HG02852 (cell line): ENCODE measurements around the gene FCSK.
"Not testable (repeated sequence)": the region's sequence is repeated elsewhere in the genome, so short reads cannot be mapped to it uniquely, and the experiment has no call there.

Experiments
- ATAC-seq: cut with Tn5 transposase; IDR thresholded peaks from one replicate; pipeline ENCODE4 v1.9.1; 2021; ENCODE audit warnings: mild to moderate bottlenecking, moderate library complexity; ENCODE audit not compliant: unreplicated experiment

Gene FCSK

GRCh38 chr16:70522216-70523075, 68.1 kb downstream of the FCSK start:
- no peak for ATAC-seq

- peak; percentile 52 for ATAC-seq
Observed at GRCh38 chr16:70523076-70523742, 68.8 kb downstream of the FCSK start, which contains the start of gene COG4. Gene COG4, minus strand, starts transcription at chr16:70523554. Its CDS starts 11 bp downstream, at chr16:70523543.

- ATAC-seq = peak; percentile 42
Observed at GRCh38 chr16:70523743-70524398, 69.5 kb downstream of the FCSK start, which contains the start of gene SF3B3. Gene SF3B3, plus strand, starts transcription at chr16:70523816. Its CDS starts 2,841 bp downstream, at chr16:70526657.

- ATAC-seq = not testable (repeated sequence)
Observed at GRCh38 chr16:70524399-70524825, 70.0 kb downstream of the FCSK start.

- ATAC-seq = no peak
Observed at GRCh38 chr16:70526403-70526802, 72.0 kb downstream of the FCSK start.

GRCh38 chr16:70527315-70527996, 73.1 kb downstream of the FCSK start:
- no peak for ATAC-seq

- ATAC-seq = no peak
Observed at GRCh38 chr16:70529051-70529777, 74.8 kb downstream of the FCSK start.
